Brain pericyte (primary cell): ENCODE measurements around the gene ADAMTSL3.
"Not testable (repeated sequence)": the region's sequence is repeated elsewhere in the genome, so short reads cannot be mapped to it uniquely, and the experiment has no call there.

Experiments used
- DNase-seq: peaks from one replicate; pipeline ENCODE4 v3.0.0-alpha.2; 2012; ENCODE audit warnings: low read depth, low spot score

Gene ADAMTSL3

DNA sequence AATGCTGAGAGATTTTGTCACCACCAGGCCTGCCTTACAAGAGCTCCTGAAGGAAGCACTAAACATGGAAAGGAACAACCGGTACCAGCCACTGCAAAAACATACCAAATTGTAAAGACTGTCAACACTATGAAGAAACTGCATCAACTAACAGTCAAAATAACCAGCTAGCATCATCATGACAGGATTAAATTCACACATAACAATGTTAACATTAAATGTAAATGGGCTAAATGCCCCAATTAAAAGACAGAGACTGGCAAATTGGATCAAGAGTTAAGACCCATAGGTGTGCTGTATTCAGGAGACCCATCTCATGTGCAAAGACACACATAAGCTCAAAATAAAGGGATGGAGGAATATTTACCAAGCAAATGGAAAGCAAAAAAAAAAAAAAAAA, 311.0 kb downstream of the ADAMTSL3 start:
- not testable (repeated sequence) for DNase-seq

DNA sequence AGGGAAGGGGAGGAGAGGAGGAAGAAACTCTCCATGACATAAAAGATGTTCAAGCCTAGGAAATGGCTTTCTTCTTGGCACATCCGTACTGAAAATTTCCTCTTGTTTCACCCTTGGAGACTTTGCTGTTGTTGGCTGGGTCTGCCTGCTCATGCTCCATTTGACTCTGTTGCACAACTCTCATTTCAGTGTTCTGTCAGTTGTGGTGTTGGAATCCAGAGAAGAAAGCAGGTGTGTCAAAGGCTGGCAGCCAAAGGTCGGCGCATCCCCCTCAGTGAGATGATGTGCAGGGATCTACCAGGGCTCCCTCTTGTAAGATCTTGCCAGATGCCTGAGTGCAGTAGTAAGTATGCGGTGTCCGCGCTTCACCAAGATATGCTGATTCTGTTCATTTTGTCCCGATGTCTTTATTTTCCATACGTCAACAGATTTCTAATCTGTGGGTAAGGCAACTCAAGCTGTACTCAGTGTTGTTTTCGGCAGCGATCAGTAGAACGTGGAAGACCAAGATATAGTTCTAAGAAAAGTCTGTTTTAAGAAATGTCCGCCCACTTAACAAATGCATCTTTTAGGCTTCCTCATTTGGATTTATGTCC, 316.5 kb downstream of the ADAMTSL3 start:
- no peak for DNase-seq

DNA sequence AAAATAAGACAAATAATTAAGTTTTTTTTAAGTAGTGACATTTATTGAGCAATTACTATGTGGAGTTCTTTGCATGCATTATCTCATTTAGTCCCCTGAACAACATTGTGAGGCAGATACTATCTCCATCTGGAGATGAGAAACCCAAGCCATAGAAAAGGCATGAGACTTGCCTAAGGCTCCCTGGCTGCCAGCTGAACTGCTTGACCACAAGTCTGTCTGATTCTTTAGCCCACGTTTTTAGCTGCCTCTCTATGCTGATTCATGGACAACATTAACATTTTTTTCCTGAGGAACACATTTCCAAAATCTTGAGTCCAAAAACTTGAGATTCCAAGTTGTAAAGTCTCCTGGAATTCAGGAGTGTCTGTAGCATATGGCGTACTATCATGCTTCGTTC, 318.1 kb downstream of the ADAMTSL3 start:
- no peak for DNase-seq

DNA sequence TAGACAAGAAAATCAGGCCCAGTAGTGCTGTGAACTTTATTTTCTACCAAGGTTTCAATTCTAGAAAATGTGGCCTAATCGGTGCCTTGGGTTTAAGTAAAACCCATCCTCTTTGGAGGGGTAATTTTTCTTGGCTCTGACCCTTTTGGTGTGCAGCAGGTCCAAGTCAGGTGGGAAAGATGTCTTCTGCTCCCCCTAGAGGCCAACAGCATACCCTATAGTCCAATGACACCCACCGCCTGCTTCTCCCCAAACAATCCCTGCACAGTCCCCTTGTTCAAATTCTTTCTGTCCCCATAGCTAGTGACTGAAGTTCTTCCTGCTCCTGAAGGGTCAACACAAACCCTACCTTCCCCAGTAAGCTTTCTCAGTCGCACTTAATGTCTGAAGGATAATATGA, 319.9 kb downstream of the ADAMTSL3 start:
- no peak for DNase-seq

DNA sequence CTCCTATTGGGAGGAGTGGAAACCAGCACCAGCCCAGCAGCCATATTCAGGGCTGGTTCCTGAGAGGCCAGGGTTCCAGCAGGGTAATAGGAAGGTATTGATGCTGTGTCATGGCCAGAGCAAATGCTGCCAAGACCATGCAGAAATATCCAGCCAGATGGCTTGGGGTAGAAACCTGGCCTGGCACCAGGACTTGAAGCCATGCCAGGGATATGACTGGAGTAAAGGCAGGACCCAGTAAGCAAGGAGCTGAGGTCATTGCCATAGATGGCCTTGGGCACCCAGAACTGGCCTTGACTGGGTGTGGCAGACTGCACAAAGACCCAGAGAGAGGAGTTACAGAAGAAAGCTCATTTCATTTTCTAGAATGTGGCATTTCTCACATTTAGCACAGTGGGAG, 324.1 kb downstream of the ADAMTSL3 start:
- no peak for DNase-seq

DNA sequence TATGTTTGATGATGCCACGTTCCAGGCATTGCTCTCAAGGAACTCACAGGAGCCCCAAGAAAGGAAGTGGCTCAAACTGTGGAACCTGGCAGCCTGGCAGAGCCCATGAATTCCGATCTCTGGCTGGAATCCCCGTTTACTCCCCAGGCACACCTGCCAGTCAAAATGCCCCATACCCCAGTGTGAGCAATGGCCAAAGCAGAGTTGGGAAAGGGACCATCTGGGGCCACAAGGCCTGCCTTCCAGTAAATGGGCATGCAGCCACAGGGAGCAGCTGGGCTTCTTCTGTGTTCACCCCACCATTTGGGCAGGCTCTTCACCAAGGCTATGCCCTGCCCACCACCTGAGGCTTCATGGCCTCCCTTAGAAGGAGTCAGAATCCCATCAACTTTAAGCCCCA, 324.7 kb downstream of the ADAMTSL3 start:
- no peak for DNase-seq

DNA sequence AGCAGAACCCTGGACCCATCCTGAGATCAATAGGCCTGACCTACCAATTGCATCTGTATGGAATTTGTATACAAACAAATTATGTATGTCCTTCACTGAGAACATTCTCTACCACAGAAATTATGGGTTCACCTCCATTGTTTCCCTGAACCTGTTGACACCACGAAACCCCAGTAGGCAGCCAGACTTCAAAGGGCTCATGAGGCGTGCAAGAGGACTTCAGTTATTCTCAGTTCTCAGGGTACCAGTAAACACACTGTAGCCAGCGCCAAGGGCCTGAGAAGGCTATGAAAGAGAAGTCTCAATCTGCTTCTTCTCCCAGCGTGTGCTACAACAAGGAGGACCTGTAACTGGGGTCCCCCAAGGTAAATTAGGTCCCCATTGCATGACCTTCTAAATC, 326.7 kb downstream of the ADAMTSL3 start:
- no peak for DNase-seq

DNA sequence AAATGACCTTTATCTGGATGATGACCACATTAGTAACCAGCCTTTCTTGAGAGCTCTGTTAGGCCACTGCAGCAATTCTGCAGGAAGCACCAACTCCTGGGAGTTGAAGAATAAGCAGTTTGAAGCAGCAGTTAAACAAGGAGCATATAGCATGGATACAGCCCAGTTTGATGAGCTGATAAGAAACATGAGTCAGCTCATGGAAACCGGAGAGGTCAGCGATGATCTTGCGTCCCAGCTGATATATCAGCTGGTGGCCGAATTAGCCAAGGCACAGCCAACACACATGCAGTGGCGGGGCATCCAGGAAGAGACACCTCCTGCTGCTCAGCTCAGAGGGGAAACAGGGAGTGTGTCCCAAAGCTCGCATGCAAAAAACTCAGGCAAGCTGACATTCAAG, 328.8 kb downstream of the ADAMTSL3 start:
- DNase-seq = no peak

DNA sequence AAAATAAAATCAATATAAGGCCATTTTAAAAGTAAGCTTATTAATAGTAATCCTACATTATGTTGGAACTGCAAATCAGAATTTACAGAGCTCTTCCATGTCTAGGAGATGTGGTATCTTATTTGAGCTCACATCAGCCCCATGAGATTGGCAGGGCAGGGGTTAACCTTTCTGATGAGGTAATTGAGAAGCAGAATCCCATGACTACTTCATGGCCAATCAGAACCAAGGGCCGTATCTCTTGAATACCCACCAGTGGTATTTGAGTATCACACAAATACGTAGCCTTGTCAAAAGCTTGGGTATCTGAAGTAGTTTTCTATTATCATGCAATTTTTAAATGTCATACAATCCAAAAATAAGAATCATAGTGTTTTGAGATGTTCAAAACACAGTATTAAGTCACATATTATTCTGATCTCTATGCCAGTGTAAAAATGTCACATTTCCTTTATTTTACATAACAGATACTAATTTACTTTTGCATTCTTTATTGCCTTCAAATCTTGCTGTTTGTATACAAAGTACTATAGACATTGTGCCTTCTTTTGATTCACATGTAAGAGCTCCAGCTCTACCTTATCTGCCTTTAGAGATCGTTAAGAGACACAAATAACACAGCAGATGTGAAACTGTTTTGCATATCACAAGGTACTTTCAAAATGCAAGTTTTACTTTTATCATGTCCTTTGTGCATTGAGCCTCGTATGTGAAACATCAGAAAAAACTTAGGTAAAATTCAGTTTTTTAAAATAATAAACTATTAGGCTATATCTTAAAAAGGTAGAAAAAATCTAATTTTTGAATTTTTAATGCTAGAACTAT, 329.9 kb downstream of the ADAMTSL3 start:
- DNase-seq = no peak

DNA sequence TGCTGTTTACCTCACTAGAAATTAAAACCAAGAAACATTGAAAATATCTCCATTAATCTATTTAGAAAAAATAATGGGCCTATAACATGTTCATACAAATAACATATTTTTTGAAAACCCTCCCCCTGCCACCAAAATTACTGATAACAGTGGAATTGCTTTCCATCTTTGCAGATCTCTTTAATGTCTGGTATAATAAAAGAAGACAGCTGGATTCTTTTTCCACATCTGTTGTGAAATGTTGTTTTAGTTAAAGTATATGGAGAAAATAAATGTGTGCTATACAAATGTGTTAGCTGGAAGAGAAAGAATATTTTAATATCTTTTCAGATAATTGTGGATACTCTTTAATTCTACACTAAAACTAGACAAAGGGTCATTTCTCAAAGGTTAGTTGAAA, 330.7 kb downstream of the ADAMTSL3 start:
- DNase-seq = no peak

DNA sequence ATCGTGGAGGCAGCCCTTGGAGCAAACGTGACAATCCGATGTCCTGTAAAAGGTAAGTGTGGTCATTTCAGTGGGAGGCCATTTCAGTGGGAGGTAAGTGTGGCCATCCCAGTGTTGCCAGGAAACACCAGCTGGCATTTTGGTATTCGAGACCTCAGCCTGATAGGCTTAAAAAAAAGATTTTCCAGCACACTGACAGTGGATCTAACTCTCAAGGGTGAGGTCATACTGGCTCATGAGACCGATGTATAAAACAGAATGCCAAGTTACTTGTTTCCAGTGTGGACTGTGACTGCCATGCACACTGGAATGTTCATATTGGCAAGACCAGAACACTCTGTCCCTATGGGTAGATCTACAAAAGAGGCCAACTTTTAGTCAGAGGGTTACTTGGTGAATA, 337.2 kb downstream of the ADAMTSL3 start:
- DNase-seq = no peak

DNA sequence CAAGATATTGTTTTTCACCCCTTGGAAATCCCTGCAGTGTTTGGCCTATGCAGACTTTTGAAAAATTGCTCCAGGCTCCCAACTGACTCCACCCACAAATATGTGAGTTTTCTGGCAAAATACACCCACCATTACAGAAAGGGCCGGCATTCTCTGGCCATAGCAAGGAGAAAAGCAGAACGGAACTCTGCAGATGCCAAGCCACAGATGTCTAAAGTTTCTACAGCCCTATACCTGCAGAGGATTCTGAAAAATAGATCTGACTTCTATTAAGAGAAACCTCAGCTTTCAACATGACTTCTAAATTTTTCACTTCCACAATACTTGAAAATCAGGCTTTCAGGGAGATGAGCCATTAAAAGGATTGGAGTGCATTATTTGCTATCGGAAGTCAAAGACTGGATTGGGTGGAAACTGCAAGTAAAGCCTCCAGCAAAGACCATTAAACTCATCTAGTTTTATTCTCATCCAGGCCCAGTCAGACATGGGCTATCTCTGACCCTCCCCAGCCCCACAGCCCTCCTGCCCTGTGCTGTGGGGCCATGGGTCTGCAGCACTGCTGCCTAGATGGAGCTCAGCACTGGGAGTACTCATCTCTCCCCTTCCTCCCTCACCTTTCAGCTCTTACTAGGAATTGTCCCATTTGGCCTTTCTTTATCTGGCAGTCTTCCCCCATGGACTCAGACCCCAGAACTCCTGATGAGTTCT, 338.6 kb downstream of the ADAMTSL3 start:
- no peak for DNase-seq

DNA sequence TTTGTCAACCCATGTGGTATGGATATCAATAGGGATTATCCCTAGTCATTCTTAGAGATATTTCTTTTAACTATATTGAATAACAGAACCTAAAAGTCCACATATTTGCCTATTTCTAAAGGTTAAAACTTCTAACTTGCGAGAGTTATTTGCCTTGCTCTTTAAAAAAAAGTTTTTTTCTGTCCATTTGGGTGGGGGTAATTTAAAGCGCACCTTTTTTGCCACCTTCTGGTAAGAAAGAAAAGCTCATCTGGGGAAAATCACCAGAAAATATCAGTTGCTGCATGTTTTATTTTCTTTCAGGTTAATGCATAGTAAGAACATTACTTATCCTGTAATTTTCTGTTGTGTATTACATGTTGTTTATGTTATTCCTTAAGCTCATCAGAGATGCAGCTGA, 339.7 kb downstream of the ADAMTSL3 start:
- DNase-seq = no peak

DNA sequence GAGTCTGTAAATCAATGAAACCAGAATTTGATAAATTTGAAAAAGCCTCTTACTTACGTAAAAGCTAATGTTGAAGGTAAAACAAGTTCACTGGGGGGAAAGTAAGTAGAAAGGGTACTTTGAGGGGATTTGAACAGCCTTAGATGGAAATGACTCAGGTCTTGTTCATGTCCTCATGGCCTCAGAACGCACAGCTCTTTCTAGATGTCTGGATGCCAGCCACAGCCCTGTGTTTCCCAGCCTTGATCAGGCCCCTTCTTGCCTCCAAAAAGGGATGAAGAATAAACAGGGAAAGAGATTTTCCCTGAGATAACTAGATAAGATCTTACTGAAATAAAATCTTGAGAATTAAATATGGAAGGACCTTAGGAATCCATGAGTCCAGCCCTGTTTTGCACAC, 344.6 kb downstream of the ADAMTSL3 start:
- no peak for DNase-seq

DNA sequence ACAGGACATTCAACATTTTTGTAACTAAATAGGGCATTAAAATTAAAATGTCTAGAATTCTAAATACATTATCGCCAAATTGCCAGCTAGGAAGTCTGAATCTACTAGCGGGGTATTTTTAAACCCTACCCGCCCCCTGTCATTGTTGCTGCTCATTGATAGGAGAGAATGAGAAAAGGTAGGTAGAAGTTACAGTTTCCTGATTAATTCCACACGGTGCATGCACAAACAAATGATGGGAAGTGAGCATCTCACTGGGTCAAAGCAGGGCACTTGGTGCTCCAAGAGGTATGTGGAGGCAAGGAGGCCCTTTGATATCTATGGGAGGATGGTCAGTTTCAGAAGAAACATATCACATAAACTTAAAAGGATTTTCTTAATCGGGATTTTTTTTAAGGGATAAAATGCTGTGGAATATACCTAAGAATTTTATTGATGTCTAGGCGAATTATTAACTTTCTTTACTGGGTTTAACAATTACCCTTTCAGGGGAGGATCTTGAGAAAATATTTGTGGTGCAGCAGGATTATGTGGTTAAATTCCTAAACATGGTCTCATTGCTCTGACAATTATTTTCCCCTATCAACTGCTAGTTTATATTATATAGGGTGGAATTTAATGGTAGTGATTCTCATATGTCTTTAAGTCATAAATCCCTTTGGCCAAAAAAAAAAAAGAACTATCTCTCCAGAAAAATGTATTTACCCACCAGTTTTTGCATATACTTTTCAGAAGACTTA, 345.6 kb downstream of the ADAMTSL3 start:
- DNase-seq = no peak

DNA sequence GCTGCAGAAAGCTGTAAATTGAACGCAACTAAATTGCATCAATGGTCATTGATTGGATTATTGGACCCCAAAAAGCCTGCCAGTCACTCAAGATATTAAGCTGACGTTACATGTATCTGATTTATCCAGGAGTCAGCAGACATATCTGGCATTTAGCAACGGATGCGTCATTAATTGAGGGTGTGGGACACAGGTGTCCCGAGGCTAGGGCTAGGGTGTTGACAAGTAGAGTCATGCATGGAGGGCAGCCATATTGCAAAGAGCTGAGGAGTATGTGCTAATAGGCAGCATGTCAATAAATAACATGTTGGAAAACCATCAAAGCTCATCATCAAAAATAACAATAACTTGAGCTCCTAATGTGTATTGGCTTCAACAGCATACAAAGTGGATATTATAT, 347.1 kb downstream of the ADAMTSL3 start:
- no peak for DNase-seq

DNA sequence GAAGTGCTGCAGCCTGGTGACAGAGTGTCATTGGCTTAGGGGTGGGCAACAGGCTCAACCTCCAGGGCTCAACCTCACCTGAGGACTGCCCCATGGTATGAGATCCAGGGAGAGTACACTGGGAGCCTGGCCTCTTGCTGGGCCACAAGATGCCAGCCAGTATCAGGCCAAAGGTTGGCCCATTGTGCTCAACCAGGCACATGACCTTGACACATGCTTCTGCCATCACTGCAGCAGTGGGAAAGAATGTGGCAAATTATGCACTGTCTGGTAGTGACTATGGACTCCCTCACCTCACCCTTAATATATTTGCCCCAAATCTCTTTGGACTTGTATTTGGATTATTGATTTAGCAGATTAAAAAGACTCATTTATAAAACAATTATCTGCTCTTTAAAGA, 347.7 kb downstream of the ADAMTSL3 start:
- DNase-seq = no peak

DNA sequence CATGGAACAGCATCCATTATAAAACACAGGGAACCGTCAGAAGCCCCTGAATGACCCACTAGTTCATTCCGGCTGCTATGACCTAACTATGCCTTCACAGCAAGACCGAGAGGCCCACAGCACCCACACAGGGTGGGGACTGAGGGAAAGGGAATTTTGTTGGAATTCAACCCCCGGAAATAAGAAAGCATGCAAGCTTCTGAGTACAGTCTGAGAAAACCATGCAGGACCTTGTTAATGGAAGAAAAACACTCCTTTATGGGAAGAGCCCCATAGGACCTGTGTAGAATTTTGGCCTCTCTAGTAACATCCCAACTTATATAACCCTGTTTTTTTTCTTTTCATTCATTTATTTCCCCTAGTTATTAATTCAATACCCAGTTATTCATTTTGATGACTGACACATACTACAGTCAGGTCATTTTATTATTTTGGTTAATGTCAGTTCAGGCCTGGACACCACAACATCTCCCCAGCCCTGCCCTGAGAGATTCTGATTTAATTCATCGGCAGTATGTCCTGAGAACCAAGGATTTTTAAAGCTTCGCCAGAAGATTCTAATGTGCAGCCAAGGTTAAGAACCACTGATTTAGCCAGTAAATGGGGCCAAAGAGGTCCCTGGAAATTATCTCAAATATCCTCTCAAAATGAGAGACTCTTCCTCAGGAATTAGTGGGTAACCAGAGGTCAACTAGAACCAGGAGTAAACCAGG, 350.0 kb downstream of the ADAMTSL3 start:
- no peak for DNase-seq

DNA sequence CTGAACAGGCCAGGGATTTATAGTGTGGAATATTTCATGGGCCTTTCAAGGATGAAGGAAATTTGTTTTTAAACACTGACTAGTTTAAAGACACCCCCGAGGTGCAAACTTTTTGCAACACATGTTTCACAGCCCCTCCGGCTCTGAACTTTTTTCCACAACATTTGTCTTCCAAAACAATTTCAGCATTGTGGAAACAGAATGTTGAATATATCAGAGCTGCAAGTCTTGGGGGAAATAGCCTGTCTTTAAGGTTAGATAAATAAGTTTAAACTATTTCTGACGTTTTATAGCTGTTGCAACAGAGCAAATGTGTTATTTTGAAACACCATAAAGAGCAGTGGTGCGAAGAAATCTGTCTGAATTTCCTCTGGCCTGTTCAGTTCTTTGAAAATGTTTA, 352.5 kb downstream of the ADAMTSL3 start:
- no peak for DNase-seq

DNA sequence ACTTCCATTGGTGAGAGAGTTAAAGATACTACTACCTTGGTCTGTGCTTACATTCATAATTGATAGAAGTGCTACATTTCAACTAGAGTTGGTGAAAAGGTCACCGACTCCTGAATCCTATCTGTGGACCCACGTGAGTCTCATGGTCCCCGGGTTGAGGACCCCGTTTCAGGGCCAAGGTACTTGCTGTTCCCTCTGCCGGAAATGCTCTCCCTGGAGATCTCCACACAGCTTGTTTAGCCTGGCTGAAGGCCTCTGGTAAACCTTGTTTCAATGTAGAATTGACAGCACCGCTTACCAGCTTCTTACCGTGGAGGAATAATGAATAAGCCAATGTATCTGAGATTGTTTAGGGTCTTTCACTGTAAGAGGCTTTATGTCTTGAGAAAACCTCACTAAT, 355.7 kb downstream of the ADAMTSL3 start:
- no peak for DNase-seq

DNA sequence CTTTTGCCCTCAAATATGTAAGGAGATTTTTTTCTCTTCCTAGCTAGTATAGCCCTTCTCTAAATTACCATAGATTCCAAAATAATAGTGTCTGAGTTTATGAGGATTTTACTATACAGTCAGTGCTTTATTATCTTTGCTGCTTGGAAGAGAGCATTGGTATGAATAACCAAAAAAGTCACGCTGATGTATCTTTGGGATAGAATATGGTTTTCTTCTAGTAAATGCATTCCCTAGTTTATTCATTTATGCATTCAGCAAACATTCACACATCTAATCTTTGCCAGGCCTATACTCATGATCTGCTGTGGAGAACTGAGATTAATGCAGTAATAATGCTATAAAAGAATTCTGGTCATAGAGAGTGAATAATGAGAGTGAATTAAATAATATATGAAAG, 356.3 kb downstream of the ADAMTSL3 start:
- no peak for DNase-seq

DNA sequence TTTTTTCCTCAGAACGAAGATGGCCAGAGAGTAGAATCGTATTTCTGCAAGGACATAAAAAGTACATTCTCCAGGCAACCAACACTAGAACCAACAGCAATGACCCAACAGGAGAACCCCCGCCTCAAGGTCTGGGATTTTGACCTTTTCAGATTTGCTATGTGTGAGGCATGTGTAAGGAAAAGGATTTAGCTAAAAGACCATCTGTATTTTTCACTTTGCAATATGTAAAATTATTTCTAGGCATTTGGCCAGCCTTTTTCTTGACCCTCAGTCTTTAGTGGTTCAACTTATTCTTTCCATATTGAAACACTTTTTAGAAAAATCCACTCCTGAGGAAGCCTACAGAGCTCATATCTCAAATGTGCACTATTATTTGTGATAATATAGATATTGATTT, 362.4 kb downstream of the ADAMTSL3 start:
- DNase-seq = no peak
